Peyer's patch (tissue), 4 donors: ENCODE measurements around the gene GNAO1. TPM values are rescaled to one million over a fixed set of nuclear protein-coding genes. Genes with fewer than 3 reads are reported as not detected.

Experiments
- DNase-seq, 3 donors: peaks; one replicate each; pipeline ENCODE4 v3.0.0-alpha.2; 2017 to 2019
- H3K27ac ChIP-seq, 4 donors: fragments of 200-600 bp; sonication (generic); one replicate each; pipeline ENCODE4 v1.5.1; 2016 to 2019
- H3K27me3 ChIP-seq, 2 donors: fragments of 200-600 bp; sonication (generic); one replicate each; pipeline ENCODE4 v1.5.1; 2019
- H3K36me3 ChIP-seq, 3 donors: fragments of 200-600 bp; sonication (generic); one replicate each; pipeline ENCODE4 v1.5.1; 2016 to 2019
- H3K4me1 ChIP-seq, 4 donors: fragments of 200-600 bp; sonication (generic); one replicate each; pipeline ENCODE4 v1.5.1; 2016 to 2019
- H3K4me3 ChIP-seq, 4 donors: fragments of 200-600 bp; sonication (generic); 1 replicate in 3 of 4; 2 replicates in 1 of 4; pipeline ENCODE4 v1.5.1; 2016 to 2019; ENCODE audit warnings: mild to moderate bottlenecking in 1 of 4
- H3K9me3 ChIP-seq, 4 donors: fragments of 200-600 bp; sonication (generic); one replicate each; pipeline ENCODE4 v1.5.1; 2016 to 2019; ENCODE audit warnings: mild to moderate bottlenecking in 1 of 4
- CTCF ChIP-seq, 6 experiments: fragments of 450-650 bp in 4 of 6; fragments of 200-600 bp in 2 of 6; sonication (generic) in 1 of 6; IDR thresholded peaks; one replicate each; pipeline ENCODE4 v1.5.1; 2017 to 2019; ENCODE audit warnings: antibody characterized with exemption in 6 of 6, mild to moderate bottlenecking in 3 of 6, moderate library complexity in 1 of 6
- POLR2A ChIP-seq, 2 donors: fragments of 450-650 bp; IDR thresholded peaks; one replicate each; pipeline ENCODE4 v1.5.1; 2017; ENCODE audit warnings: antibody characterized with exemption in 2 of 2, mild to moderate bottlenecking in 2 of 2, moderate library complexity in 2 of 2
- total RNA-seq, 4 donors: library from RNA; depleted of rRNA; stranded (reverse); fragments of >200 nt; gene quantifications; one replicate each; pipeline ENCODE4 v1.1.0, GENCODE V29; 2016

Gene GNAO1
- total RNA-seq, 4 donors from 2014 or later, result 6.3 to 39.6 (median 7.3) TPM

- Histone ChIP-seq H3K4me1 (no peaks in the 10 kb centered on the region), H3K36me3 (peaks cover 0 to 6% (median 0%) of the 10 kb centered on the region in 3 donors), H3K9me3 (no peaks in the 10 kb centered on the region), H3K27ac (no peak overlapping the region), H3K27me3 (no peaks in the 10 kb centered on the region), H3K4me3 (no peak overlapping the region)
- no peak for DNase-seq
- TF ChIP-seq POLR2A (IDR thresholded peaks at IDR 0.05) (no peak), CTCF (IDR thresholded peaks at IDR 0.05) (no peak)
Observed at GRCh38 chr16:56339431-56340195, 148.3 kb downstream of the GNAO1 start.

GRCh38 chr16:56340416-56340815 is 149.1 kb downstream of the GNAO1 start:
- Histone ChIP-seq H3K36me3 (no peaks in the 10 kb centered on the region), H3K27ac (no peak overlapping the region), H3K9me3 (no peaks in the 10 kb centered on the region), H3K4me3 (no peak overlapping the region), H3K4me1 (no peaks in the 10 kb centered on the region), H3K27me3 (no peaks in the 10 kb centered on the region)
- no peak for TF ChIP-seq CTCF (IDR thresholded peaks at IDR 0.05)
- TF ChIP-seq POLR2A (IDR thresholded peaks at IDR 0.05), result no peak
- DNase-seq, result no peak

- no peaks in the 10 kb centered on the region for H3K9me3 ChIP-seq
- no peak overlapping the region for H3K27ac ChIP-seq
- no peak overlapping the region for H3K4me3 ChIP-seq
- no peaks in the 10 kb centered on the region for H3K36me3 ChIP-seq
- DNase-seq, result no peak
- H3K4me1 ChIP-seq, result no peaks in the 10 kb centered on the region
- no peaks in the 10 kb centered on the region for H3K27me3 ChIP-seq
- TF ChIP-seq CTCF (IDR thresholded peaks at IDR 0.05) (no peak), POLR2A (IDR thresholded peaks at IDR 0.05) (no peak)
Observed at GRCh38 chr16:56340864-56341365, 149.6 kb downstream of the GNAO1 start.

- H3K4me3 ChIP-seq, result no peak overlapping the region
- no peaks in the 10 kb centered on the region for H3K9me3 ChIP-seq
- TF ChIP-seq CTCF (IDR thresholded peaks at IDR 0.05), result no peak
- TF ChIP-seq POLR2A (IDR thresholded peaks at IDR 0.05), result no peak
- no peak overlapping the region for H3K27ac ChIP-seq
- no peaks in the 10 kb centered on the region for H3K27me3 ChIP-seq
- no peak for DNase-seq
- H3K36me3 ChIP-seq, result no peaks in the 10 kb centered on the region
- H3K4me1 ChIP-seq, result no peaks in the 10 kb centered on the region
Observed at GRCh38 chr16:56341656-56342399, 150.5 kb downstream of the GNAO1 start.

GRCh38 chr16:56343661-56344517 is 152.6 kb downstream of the GNAO1 start:
- H3K9me3 ChIP-seq, result no peaks in the 10 kb centered on the region
- H3K36me3 ChIP-seq, result no peaks in the 10 kb centered on the region
- H3K27ac ChIP-seq, result no peak overlapping the region
- no peaks in the 10 kb centered on the region for H3K27me3 ChIP-seq
- H3K4me1 ChIP-seq, result no peaks in the 10 kb centered on the region
- TF ChIP-seq CTCF (IDR thresholded peaks at IDR 0.05) (no peak), POLR2A (IDR thresholded peaks at IDR 0.05) (no peak)
- no peak for DNase-seq
- no peak overlapping the region for H3K4me3 ChIP-seq
